Activated CD8-positive, alpha-beta T cell treated with anti-CD3 and anti-CD28 coated beads for 36 hours (primary cell): ENCODE data around the gene RAB11FIP4. TPM values are rescaled to one million over a fixed set of nuclear protein-coding genes. Genes with fewer than 3 reads are reported as not detected.

Experiments used
- ATAC-seq: fragments of 200-7000 bp; cut with Tn5 transposase; one replicate; pipeline ENCODE4 v1.10.0; 2021; ENCODE audit warnings: mild to moderate bottlenecking, moderate library complexity
- CTCF ChIA-PET: fragments of 350-600 bp; sonication (Branson Sonifier 250); formaldehyde crosslinking; loops from one replicate; lab custom pipeline; 2021; ENCODE audit warnings: antibody characterized with exemption; lab: Charles Lee
- POLR2A ChIA-PET: fragments of 350-600 bp; sonication (Branson Sonifier 250); formaldehyde crosslinking; loops from one replicate; lab custom pipeline; 2021; ENCODE audit warnings: antibody characterized with exemption; lab: Charles Lee
- DNase-seq: peaks from one replicate; pipeline ENCODE4 v3.0.0-alpha.2; 2020
- H3K27ac Mint-ChIP-seq: one replicate; pipeline ENCODE4 v1.8.0; 2021; ENCODE audit warnings: mild to moderate bottlenecking, mixed read lengths
- H3K27me3 Mint-ChIP-seq: one replicate; pipeline ENCODE4 v1.8.0; 2021; ENCODE audit warnings: mixed read lengths
- H3K36me3 Mint-ChIP-seq: one replicate; pipeline ENCODE4 v1.8.0; 2021; ENCODE audit warnings: low read depth, mixed read lengths
- H3K4me1 Mint-ChIP-seq: one replicate; pipeline ENCODE4 v1.8.0; 2021; ENCODE audit warnings: low read depth, mixed read lengths
- H3K4me3 Mint-ChIP-seq: one replicate; pipeline ENCODE4 v1.8.0; 2021; ENCODE audit warnings: mild to moderate bottlenecking, moderate library complexity, mixed read lengths
- H3K9me3 Mint-ChIP-seq: one replicate; pipeline ENCODE4 v1.8.0; 2021; ENCODE audit warnings: mixed read lengths
- CTCF ChIP-seq: fragments of 200-600 bp; IDR thresholded peaks from one replicate; pipeline ENCODE4 v1.8.0; 2022; ENCODE audit warnings: antibody characterized with exemption, mild to moderate bottlenecking
- intact Hi-C: fragments of 100-400 bp; cut with micrococcal nuclease; formaldehyde crosslinking; loops from one replicate; pipeline ENCODE4 v1.10.0; 2022
- total RNA-seq, 2 experiments: library from RNA; stranded (reverse); gene quantifications; one replicate each; pipeline ENCODE4 v1.2.3, GENCODE V29; 2021

RAB11FIP4 gene
- total RNA-seq, 2 experiments from 2014 or later: 38.2 to 39.1 TPM

GRCh38 chr17:31535581-31535981 is 144.1 kb downstream of the RAB11FIP4 start:
- H3K27ac Mint-ChIP-seq: no peak overlapping the region
- no peaks in the 10 kb centered on the region for H3K27me3 Mint-ChIP-seq
- POLR2A ChIA-PET: interaction anchor here (0.6 to 2.3 kb wide), 7 partner anchors 14 to 672 kb away, joined by 3 to 12 read pairs (median 3); no protein-coding TSS in a partner anchor
- TF ChIP-seq CTCF: no peak
- DNase-seq (peak; percentile 82), ATAC-seq (peak; percentile 94)
- no peaks in the 10 kb centered on the region for H3K9me3 Mint-ChIP-seq
- H3K4me1 Mint-ChIP-seq: peaks cover 17% of the 10 kb centered on the region
- CTCF ChIA-PET: interaction anchor here (1.3 to 4.6 kb wide), 6 partner anchors 9 to 306 kb away, joined by 3 to 29 read pairs (median 13); no protein-coding TSS in a partner anchor
- H3K36me3 Mint-ChIP-seq: peaks cover 5% of the 10 kb centered on the region
- H3K4me3 Mint-ChIP-seq: no peak overlapping the region
- intact Hi-C loops: no loop called here

DNA sequence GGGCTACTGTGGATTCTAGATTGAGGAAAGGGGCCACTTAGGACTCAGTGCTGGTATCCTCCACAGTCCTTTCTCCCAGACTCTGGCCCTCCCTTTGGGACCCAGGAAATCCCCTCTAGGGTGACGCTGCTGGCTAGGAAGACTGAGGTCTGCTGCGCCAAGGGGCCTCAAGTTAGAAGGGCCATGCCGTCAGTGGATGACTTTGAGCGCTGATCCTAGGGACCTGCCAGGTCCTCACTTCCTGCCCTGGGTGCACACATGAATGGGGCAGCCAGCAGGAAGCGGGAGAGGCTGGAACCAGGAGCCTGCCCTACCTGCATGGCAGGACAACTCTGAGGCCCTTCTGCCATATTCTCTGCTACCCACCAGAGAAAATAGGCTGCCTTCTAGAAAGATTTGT is 145.0 kb downstream of the RAB11FIP4 start:
- no peaks in the 10 kb centered on the region for H3K27me3 Mint-ChIP-seq
- H3K27ac Mint-ChIP-seq: no peak overlapping the region
- CTCF ChIA-PET: interaction anchor here (2.7 to 3.9 kb wide), 2 partner anchors 11 to 98 kb away, joined by 14 to 26 read pairs; no protein-coding TSS in a partner anchor
- DNase-seq: no peak
- no peak overlapping the region for H3K4me3 Mint-ChIP-seq
- intact Hi-C loops: no loop called here
- peaks cover 5% of the 10 kb centered on the region for H3K36me3 Mint-ChIP-seq
- TF ChIP-seq CTCF: no peak
- no peak for ATAC-seq
- peaks cover 17% of the 10 kb centered on the region for H3K4me1 Mint-ChIP-seq
- no peaks in the 10 kb centered on the region for H3K9me3 Mint-ChIP-seq
- POLR2A ChIA-PET: no interaction called here

GRCh38 chr17:31537565-31538011 is 146.1 kb downstream of the RAB11FIP4 start:
- Mint-ChIP-seq H3K36me3 (no peaks in the 10 kb centered on the region), H3K9me3 (no peaks in the 10 kb centered on the region), H3K27me3 (no peaks in the 10 kb centered on the region), H3K4me3 (no peak overlapping the region), H3K27ac (no peak overlapping the region), H3K4me1 (peaks cover 17% of the 10 kb centered on the region)
- no peak for DNase-seq
- ATAC-seq: no peak
- TF ChIP-seq CTCF: no peak
- intact Hi-C loops: no loop called here
- CTCF ChIA-PET: interaction anchor here (0.6 kb wide), 1 partner anchor 148 kb away, joined by 3 read pairs; no protein-coding TSS in a partner anchor
- POLR2A ChIA-PET: interaction anchor here (1.6 kb wide), 1 partner anchor 12 kb away, joined by 4 read pairs; no protein-coding TSS in a partner anchor

- Mint-ChIP-seq H3K27me3 (no peaks in the 10 kb centered on the region), H3K36me3 (no peaks in the 10 kb centered on the region), H3K9me3 (no peaks in the 10 kb centered on the region), H3K27ac (no peak overlapping the region), H3K4me1 (peaks cover 12% of the 10 kb centered on the region), H3K4me3 (no peak overlapping the region)
- ChIA-PET POLR2A (interaction anchor here (0.7 to 1.6 kb wide), 2 partner anchors 11 to 248 kb away, joined by 3 to 4 read pairs; no protein-coding TSS in a partner anchor), CTCF (no interaction called here)
- no peak for ATAC-seq
- no peak for TF ChIP-seq CTCF
- DNase-seq: no peak
- intact Hi-C loops: no loop called here
These were observed 146.7 kb downstream of the RAB11FIP4 start for GRCh38 chr17:31538080-31538762.
